Measurements from ENCODE around the gene KIAA1958.

KIAA1958 gene

DNA sequence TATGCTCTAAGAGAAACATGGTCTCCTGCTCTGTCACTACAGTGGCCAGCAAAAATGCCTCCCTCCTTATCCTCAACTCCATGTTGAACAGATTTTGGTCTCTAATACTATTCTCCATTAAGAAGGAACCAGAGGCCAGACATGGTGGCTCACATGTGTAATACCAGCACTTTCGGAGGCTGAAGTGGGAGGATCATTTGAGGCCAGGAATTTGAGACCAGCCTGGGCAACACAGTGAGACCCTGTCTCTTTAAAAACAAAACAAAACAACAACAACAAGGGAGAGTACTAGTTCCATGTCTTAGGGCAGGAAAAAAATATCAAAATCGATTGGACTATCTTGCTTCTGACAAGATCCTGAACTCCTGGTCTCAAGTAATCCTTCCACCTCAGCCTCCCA, 216.7 kb downstream of the KIAA1958 start:
- no peak for DNase-seq (ENCODE audit: extremely low read depth, low read depth)
- TF ChIP-seq, protein P1, sequence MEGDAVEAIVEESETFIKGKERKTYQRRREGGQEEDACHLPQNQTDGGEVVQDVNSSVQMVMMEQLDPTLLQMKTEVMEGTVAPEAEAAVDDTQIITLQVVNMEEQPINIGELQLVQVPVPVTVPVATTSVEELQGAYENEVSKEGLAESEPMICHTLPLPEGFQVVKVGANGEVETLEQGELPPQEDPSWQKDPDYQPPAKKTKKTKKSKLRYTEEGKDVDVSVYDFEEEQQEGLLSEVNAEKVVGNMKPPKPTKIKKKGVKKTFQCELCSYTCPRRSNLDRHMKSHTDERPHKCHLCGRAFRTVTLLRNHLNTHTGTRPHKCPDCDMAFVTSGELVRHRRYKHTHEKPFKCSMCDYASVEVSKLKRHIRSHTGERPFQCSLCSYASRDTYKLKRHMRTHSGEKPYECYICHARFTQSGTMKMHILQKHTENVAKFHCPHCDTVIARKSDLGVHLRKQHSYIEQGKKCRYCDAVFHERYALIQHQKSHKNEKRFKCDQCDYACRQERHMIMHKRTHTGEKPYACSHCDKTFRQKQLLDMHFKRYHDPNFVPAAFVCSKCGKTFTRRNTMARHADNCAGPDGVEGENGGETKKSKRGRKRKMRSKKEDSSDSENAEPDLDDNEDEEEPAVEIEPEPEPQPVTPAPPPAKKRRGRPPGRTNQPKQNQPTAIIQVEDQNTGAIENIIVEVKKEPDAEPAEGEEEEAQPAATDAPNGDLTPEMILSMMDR (IDR thresholded peaks at IDR 0.05; ENCODE audit: low read depth, low read length, missing control alignments) = no peak

DNA sequence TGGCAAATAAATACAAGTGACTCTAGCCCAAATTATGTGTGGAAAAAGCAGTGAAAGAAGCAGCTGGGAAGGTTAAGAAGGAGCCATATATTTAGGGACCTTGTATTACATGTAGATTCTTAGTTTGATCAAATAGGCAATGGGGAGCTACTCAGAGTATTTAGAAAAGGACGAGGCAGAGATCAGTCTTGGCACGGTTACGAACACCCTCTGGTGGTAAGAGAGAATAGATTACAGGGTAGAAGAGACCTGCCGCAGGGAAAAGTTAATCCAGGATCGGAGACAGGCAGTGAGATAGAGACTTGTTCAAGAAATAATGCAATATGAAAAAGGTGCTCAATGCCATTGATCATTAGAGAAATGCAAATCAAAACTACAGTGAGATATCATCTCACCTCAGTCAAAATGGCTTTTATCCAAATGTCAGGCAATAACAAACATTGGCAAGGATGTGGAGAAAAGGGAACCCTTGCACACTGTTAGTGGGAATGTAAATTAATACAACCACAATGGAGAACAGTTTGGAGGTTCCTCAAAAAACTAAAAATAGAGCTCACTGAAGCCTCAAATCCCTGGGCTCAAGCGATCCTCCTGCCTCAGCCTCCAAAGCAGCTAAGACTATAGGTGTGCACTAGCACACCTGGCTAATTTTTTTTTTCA, 219.3 kb downstream of the KIAA1958 start:
- no peak overlapping the region for H3K4me3 ChIP-seq (replicated peaks; ENCODE audit: low read depth, low read length)
- DNase-seq (ENCODE audit: extremely low read depth, low read depth) = peak; percentile 30

More for the DNA sequence above, 216.7 kb downstream of the KIAA1958 start:
- H3K4me3 ChIP-seq (replicated peaks; ENCODE audit: low read depth, low read length) = no peak overlapping the region

DNA sequence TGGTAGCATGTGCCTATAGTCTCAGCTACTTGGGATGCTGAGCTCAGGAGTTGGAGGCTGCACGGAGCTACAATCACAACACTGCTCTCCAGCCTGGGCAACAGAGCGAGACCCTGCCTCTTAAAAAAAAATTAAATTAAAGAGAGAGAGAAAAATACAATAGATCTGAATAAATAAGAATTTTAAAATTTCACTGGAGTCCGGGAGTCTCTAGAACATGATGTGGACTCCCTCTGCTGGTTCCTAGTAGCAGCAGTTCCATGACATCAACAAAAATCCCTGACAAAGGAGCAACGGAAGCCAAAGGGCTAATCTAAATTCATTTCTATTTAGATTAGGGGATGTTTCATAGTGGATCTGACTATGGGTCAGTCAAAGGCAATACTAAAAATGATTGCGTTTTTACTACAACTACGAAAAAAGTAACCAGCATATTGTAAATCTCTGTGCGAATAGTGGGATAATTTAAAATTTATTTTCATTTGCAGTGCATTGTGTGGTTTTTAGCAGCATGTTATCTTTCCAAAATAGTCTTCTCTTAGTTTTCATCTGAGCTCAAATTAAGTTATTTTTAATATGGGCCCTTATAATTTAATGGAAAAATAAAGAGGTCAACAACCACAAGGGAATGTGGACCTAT, 224.5 kb downstream of the KIAA1958 start:
- TF ChIP-seq, protein P1 (IDR thresholded peaks at IDR 0.05; ENCODE audit: low read depth, low read length, missing control alignments) = peak; percentile 72
- no peak overlapping the region for H3K4me3 ChIP-seq (replicated peaks; ENCODE audit: low read depth, low read length)
- DNase-seq (ENCODE audit: extremely low read depth, low read depth) = peak; percentile 12

More for the DNA sequence above, 219.3 kb downstream of the KIAA1958 start:
- TF ChIP-seq, protein P1 (IDR thresholded peaks at IDR 0.05; ENCODE audit: low read depth, low read length, missing control alignments) = peak; percentile 36

DNA sequence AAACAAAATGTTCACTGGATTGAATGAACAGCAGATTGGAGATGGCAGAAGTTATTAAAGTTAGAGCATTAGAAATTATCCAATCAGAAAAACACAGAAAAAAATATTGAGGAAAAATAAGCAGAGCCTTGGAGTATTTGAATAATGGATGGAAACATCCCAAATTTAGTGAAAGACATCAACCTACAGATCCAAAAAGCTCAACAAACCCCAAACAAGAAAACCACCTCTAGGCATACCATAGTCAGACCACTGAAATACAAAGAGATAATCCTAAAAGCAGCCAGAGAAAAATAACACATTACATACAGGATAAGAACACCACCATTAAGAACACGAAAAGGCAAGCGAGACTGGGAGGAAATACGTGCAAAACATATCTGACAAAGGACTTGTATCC, 226.1 kb downstream of the KIAA1958 start:
- H3K4me3 ChIP-seq (replicated peaks; ENCODE audit: low read depth, low read length) = no peak overlapping the region
- no peak for DNase-seq (ENCODE audit: extremely low read depth, low read depth)
- TF ChIP-seq, protein P1 (IDR thresholded peaks at IDR 0.05; ENCODE audit: low read depth, low read length, missing control alignments) = no peak

DNA sequence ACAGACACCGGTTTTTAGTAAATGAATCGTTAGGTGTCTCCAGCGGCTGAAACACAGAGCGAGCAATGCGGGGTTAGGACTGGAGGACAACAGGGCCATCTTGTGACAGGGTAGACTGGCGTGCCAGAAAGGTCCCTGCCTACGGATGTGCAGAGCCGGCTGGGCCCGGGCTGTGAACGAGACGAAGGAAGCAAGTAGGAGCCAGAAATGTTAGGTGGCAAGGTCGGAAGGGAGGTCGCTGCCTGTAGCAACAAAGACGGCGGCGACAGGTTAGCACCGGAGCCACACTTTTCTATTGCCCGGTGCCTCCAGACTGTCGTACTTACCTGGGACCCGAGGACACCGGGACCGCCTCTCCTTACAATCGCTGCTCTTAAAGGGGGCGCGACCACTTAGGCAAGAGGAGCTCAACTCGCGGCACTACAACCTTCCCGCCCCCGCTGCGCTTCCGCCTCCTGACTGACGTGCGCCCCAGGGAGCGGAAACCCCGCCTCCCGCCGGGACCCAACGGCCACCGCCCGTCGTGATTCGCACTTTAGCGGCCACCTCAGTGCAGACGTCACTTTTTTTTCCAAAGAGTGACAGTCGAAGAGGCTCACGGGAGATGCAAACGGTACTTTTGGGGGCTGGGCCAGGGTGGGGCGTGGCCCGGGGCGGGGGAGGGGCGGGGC, 231.2 kb downstream of the KIAA1958 start, which contains the start of gene INIP:
TSS of gene INIP (minus strand) at position 457 of the 671 bp plus-strand sequence. CDS start 1,632 bp downstream, outside the sequence.
- DNase-seq (ENCODE audit: extremely low read depth, low read depth) = peak; percentile 88
- peak within 1 kb of the TSS; percentile 88 for H3K4me3 ChIP-seq (replicated peaks; ENCODE audit: low read depth, low read length)
- TF ChIP-seq, protein P1 (IDR thresholded peaks at IDR 0.05; ENCODE audit: low read depth, low read length, missing control alignments) = no peak
